ENCODE data around the gene MAN2B2. TPM values are rescaled to one million over a fixed set of nuclear protein-coding genes. Genes with fewer than 3 reads are reported as not detected.

MAN2B2 gene
- polyA plus RNA-seq, 1 donor (not counting 4 experiments of a cell fraction or from before 2014, with no cell fraction given): 7.4 TPM

DNA sequence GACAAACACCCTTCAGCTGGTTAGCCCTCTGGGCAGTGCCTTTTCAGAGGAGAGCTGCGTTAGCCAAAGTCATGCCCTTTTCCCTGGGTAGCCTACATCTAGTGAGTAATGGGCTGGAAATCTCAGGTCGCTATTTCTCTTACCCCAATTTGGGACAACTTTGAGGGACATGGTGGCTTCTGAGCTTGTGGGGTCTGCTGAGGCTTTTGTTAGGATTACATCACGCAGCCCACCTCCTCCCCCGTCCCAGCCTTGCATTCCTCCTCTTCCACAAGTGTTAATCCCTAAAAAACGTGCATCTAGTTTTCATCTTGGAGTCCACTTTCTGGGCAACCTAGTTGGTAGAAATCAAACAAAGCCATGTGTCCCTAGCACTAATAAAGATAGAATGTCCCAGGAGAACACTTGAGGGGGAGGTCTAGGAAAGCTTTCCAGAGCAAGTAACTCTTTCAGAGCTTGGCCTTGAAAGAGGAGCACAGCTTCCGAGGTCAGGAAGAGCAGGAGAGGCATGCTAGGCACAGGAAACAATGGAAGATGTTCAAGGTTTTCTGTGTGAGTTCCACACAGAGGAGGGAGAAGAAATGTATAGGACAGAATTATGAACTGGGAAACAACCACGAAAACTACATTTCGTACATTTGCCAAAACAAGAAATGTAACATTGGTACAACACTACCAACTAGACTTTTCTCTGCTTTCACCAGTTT, 68.3 kb downstream of the MAN2B2 start:
- TF ChIP-seq, protein P1, sequence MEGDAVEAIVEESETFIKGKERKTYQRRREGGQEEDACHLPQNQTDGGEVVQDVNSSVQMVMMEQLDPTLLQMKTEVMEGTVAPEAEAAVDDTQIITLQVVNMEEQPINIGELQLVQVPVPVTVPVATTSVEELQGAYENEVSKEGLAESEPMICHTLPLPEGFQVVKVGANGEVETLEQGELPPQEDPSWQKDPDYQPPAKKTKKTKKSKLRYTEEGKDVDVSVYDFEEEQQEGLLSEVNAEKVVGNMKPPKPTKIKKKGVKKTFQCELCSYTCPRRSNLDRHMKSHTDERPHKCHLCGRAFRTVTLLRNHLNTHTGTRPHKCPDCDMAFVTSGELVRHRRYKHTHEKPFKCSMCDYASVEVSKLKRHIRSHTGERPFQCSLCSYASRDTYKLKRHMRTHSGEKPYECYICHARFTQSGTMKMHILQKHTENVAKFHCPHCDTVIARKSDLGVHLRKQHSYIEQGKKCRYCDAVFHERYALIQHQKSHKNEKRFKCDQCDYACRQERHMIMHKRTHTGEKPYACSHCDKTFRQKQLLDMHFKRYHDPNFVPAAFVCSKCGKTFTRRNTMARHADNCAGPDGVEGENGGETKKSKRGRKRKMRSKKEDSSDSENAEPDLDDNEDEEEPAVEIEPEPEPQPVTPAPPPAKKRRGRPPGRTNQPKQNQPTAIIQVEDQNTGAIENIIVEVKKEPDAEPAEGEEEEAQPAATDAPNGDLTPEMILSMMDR (optimal IDR thresholded peaks at IDR 0.05 in 1 of 3, IDR thresholded peaks at IDR 0.05 in 1 of 3, conservative IDR thresholded peaks at IDR 0.05 in 1 of 3; ENCODE audit: extremely low read depth in 1 of 3, insufficient read depth in 2 of 3, low read length in 3 of 3): no peak
- TF ChIP-seq EZH2 (IDR thresholded peaks at IDR 0.05; ENCODE audit: low read length): no peak
- dilution Hi-C loops (cut with MboI; ENCODE audit: extremely low pct_ligation_motif_present, low sequenced_read_pairs): no loop called here
- FAIRE-seq: no peak

DNA sequence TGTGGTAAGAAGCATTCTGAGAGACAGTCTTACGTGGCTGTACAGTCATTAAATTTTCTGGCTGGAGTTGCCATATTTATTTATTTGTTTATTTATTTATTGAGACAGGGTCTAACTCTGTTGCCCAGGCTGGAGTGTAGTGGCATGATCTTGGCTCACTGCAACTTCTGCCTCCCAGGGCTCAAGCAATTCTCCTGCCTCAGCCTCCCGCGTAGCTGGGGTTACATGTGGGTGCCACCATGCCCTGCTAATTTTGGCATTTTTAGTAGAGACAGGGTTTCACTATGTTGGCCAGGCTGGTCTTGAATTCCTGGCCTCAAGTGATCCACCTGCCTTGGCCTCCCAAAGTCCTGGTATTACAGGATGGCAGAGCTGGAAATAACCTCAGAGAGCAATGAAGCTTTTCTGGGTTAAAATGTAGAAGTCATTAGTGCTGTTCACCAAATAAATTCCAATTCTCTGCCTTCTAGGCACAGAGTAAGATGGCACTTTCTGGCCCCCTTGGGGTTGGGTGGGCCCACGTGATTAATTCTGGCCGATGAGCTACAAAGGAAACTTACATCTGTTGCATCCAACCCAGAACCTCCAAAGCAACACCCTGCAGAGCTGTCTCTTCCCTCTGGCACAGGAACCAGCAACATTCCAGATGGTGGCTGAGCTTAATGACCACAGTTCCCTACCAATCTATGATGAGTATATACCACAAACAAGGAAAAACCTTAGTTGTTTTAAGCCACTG, 70.0 kb downstream of the MAN2B2 start:
- Histone ChIP-seq H4K20me1 (ENCODE audit: control insufficient read depth, extremely low read depth, insufficient read depth, low read length) (peaks cover 12% of the 10 kb centered on the region), H3K4me2 (ENCODE audit: control insufficient read depth, extremely low read depth, insufficient read depth, low read depth, low read length) (no peak overlapping the region), H3K79me2 (ENCODE audit: control insufficient read depth, insufficient read depth, low read length) (peaks cover 26% of the 10 kb centered on the region), H2AFZ (ENCODE audit: control insufficient read depth, low read length) (no peak overlapping the region), H3K4me1 (ENCODE audit: control insufficient read depth, extremely low read depth, insufficient read depth, low read length) (peaks cover 11% of the 10 kb centered on the region), H3K9ac (ENCODE audit: control insufficient read depth, extremely low read depth, insufficient read depth, low read length) (no peak overlapping the region), H3K9me1 (ENCODE audit: control insufficient read depth, extremely low read depth, insufficient read depth, low read length) (peaks cover 5% of the 10 kb centered on the region), H3K4me3 (ENCODE audit: control insufficient read depth in 2 of 3, extremely low read depth in 1 of 3, insufficient read depth in 2 of 3, low read depth in 1 of 3, low read length in 3 of 3) (no peak overlapping the region), H3K9me3 (ENCODE audit: control insufficient read depth, low read depth, low read length) (no peaks in the 10 kb centered on the region), H3K27me3 (ENCODE audit: control insufficient read depth, extremely low read depth, insufficient read depth, low read length) (no peaks in the 10 kb centered on the region), H3K27ac (ENCODE audit: control insufficient read depth, insufficient read depth, low read length) (no peak overlapping the region), H3K36me3 (ENCODE audit: control insufficient read depth in 2 of 2, extremely low read depth in 1 of 2, insufficient read depth in 2 of 2, low read length in 2 of 2) (peaks cover 0 to 15% of the 10 kb centered on the region in 2 experiments)
- FAIRE-seq (no peak), DNase-seq (ENCODE audit: low read depth, low spot score) (no peak)
- dilution Hi-C loops (cut with MboI; ENCODE audit: extremely low pct_ligation_motif_present, low sequenced_read_pairs): no loop called here
- TF ChIP-seq, protein P1 (optimal IDR thresholded peaks at IDR 0.05 in 1 of 3, IDR thresholded peaks at IDR 0.05 in 1 of 3, conservative IDR thresholded peaks at IDR 0.05 in 1 of 3; ENCODE audit: extremely low read depth in 1 of 3, insufficient read depth in 2 of 3, low read length in 3 of 3): no peak
- no peak for TF ChIP-seq EZH2 (IDR thresholded peaks at IDR 0.05; ENCODE audit: low read length)

More for the DNA sequence above, 68.3 kb downstream of the MAN2B2 start:
- Histone ChIP-seq H3K4me1 (ENCODE audit: control insufficient read depth, extremely low read depth, insufficient read depth, low read length) (peaks cover 11% of the 10 kb centered on the region), H3K79me2 (ENCODE audit: control insufficient read depth, insufficient read depth, low read length) (peaks cover 26% of the 10 kb centered on the region), H3K36me3 (ENCODE audit: control insufficient read depth in 2 of 2, extremely low read depth in 1 of 2, insufficient read depth in 2 of 2, low read length in 2 of 2) (peaks cover 0 to 15% of the 10 kb centered on the region in 2 experiments), H3K4me2 (ENCODE audit: control insufficient read depth, extremely low read depth, insufficient read depth, low read depth, low read length) (no peak overlapping the region), H2AFZ (ENCODE audit: control insufficient read depth, low read length) (no peak overlapping the region), H3K9me3 (ENCODE audit: control insufficient read depth, low read depth, low read length) (no peaks in the 10 kb centered on the region), H3K27me3 (ENCODE audit: control insufficient read depth, extremely low read depth, insufficient read depth, low read length) (no peaks in the 10 kb centered on the region), H3K4me3 (ENCODE audit: control insufficient read depth in 2 of 3, extremely low read depth in 1 of 3, insufficient read depth in 2 of 3, low read depth in 1 of 3, low read length in 3 of 3) (no peak overlapping the region), H3K9me1 (ENCODE audit: control insufficient read depth, extremely low read depth, insufficient read depth, low read length) (peaks cover 5% of the 10 kb centered on the region), H3K9ac (ENCODE audit: control insufficient read depth, extremely low read depth, insufficient read depth, low read length) (no peak overlapping the region), H4K20me1 (ENCODE audit: control insufficient read depth, extremely low read depth, insufficient read depth, low read length) (peaks cover 12% of the 10 kb centered on the region), H3K27ac (ENCODE audit: control insufficient read depth, insufficient read depth, low read length) (no peak overlapping the region)
- DNase-seq (ENCODE audit: low read depth, low spot score): no peak
